ENCODE data around the gene ZNF311.
"Not testable (repeated sequence)": the region's sequence is repeated elsewhere in the genome, so short reads cannot be mapped to it uniquely, and the experiment has no call there.

ZNF311 gene

DNA sequence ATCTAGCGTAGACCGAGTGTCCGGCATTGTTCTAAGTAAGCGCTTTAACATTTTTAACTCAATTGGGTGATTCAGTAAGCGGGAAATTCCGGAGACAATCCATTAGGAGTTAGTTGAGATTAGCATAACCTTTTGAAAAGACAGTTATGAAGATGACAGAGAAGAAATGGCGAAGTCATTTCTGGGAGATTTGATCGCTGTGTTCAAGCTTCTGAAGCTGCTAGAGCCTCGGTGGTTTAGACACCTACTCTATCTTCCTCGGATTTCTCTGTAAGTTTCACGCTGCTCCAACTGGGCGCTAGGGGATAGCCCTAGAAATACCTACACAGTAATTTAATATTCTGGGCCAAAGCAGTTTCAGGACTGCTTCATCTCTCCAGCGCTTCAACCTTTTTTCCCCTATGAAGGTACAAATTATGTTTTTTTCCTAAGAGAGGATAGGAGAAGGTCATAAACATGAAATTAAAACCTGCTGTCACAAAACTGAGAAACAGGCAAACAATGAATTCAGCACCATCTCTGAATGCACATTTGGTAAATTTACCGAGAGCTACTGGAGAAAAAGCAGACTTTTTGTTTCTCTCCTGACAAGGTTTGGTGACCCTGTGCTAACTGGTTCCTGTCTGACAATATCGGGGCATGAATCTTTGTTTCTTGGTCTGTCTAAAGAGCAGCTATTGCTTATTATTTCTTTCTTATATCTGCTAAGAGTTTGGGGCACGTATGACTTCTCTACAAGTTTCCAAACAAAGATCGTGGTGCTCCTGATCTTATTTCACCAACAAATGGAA is 22.4 kb downstream of the ZNF311 start:
- DNase-seq: peak; percentile 31

DNA sequence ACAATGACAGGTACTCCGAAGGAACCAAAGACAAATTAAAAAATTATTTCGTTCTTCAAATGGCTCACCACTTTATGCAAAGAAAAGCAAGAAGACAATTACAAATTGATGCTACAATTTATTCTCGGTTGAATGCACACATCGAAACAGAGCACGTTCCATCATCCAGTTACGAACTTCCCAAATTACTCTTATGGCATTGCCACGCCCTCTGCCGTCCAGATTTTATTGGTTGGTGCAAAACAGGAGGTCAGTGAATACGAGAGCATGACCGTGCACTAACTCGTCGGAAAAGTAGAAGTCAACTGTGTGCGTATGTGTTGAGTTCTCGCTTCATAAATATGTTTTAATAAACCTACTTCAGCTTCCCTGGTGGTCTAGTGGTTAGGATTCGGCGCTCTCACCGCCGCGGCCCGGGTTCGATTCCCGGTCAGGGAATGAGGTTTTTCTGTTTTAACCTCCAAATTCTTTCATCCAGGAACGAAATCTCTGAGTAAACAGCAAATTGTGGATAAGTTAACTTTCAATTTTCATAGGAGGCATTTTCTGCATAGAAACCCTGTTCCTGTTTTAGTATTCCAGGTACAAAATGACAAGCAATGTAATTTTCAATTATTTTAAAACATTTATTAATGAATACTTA is 23.2 kb downstream of the ZNF311 start:
- peak; percentile 78 for DNase-seq

DNA sequence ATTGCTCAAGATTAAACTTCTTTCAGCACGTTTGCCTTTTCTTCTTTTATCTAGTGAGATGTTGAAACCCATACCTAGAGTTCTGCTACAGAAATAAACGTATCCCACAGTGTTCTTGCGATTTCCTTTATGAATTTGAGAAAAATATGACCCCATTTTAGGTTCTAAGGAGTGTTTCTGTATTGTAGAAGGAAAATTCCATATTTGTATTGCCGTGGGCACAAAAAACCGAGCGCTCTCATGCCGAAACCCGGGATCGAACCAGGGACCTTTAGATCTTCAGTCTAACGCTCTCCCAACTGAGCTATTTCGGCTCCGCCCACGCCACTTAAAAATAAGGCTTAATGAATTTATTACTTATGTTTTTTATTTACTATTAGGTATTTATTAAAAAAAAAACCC is 23.7 kb downstream of the ZNF311 start:
- peak; percentile 74 for DNase-seq

- DNase-seq: peak; percentile 84
Measured at GRCh38 chr6:28980852-28981430, 24.2 kb downstream of the ZNF311 start.

- DNase-seq: no peak
Measured at GRCh38 chr6:28980137-28980851, 24.8 kb downstream of the ZNF311 start.

- DNase-seq: no peak
Measured at GRCh38 chr6:28979679-28980078, 25.4 kb downstream of the ZNF311 start.

DNA sequence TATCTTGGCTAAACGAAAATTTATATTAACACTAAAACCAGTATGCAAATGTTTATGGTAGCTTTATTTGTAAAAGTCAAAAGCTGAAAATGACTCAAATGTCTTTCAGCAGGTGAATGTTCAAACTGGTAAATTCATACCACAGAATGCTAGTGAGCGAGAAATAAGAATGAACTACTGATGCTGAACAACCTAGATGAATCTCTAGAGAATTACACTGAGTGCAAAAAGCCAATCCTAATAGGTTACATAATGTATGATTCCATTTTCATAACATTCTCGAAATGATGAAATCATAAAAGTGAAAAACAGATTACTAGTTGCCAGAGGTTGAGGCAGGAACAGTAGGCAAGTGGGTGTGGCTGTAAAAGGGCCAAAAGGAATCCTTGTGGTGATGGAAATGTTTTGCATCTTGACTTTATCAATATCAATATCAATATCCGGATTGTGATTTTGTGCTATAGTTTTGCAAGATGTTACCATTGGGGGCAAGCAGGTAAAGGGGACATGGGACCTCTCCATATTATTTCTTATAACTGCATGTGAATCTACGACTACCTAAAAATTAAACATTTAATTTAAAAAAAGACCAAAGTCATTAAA is 26.1 kb downstream of the ZNF311 start:
- DNase-seq: no peak

GRCh38 chr6:28978133-28978491 is 27.0 kb downstream of the ZNF311 start:
- DNase-seq: no peak

DNA sequence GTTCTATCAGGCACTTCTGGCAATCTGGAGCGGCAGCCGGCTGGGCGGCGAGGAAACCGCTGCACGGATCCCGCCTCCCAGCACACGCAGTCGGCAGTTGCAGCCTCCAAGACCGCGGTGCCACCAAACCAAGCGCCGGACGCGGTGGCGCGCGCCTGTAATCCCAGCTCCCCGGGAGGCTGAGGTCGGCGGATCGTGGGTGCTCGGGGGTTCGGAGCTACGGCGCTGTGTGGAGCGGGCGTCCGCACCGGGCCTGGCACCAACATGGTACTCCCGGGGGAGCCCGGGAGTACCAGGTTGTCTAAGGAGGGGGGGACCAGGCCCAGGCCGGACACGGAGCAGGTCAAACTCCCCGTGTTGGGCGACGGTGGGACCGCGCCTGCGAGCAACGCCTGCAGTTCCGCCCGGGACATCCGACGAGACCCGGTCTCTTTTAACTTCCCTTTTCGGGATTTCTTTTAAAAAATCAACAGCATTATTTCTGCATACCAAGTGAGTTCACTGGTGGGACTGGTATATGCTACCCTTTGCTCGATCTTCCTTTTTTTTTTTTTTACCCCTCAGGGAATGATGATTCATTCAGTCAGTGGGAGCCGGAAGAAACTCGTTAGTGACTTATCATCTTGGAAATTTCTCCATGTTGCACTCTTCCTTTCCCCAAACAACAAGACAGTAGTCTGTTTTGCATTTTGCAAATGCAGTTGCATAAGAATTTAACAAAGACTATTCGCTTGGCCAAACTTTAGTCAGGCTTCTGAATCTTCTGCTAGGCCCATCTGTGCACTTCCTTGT is 27.6 kb downstream of the ZNF311 start:
- DNase-seq: no peak

- no peak for DNase-seq
Measured at GRCh38 chr6:28976677-28977076, 28.4 kb downstream of the ZNF311 start.

GRCh38 chr6:28974505-28974904 is 30.6 kb downstream of the ZNF311 start:
- no peak for DNase-seq

GRCh38 chr6:28970056-28970455 is 35.1 kb downstream of the ZNF311 start:
- DNase-seq: not testable (repeated sequence)

DNA sequence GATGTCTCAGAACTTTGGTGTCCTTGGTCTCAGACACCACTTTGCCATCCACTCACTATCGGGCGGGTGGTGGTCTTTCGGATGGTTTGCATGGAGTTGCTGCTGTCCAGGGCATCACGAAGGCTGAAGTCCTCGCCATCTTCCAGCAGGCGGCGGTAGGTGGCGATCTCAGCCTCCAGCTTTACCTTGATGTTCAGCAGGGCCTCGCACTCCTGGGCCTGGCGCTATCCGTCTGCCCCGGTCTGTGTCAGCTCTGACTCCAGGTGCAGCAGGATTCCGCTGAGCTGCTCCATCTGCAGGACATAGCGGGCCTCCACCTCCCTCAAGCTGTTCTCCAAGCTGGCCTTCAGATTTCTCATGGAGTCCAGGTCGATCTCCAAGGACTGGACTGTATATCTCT is 36.0 kb downstream of the ZNF311 start:
- DNase-seq: no peak

DNA sequence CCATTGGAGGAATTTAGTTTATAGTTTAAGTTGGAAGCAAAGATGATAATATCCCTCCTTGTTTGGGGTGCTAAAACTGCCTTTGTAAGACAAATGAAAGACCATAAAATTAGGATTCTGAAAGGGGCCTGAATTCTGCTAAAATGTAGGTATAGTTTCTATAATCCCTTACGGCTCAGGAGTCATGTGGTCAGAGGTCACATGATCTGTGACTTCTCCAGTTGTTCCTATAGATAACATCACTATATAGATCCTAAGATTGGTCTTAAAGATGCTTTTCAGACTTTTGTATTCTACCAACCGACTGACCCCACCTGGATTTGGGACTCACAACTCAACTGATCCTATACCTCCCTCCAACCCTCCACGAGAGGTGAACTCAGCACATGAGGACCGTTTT is 36.6 kb downstream of the ZNF311 start:
- no peak for DNase-seq

- no peak for DNase-seq
Measured at GRCh38 chr6:28965706-28966105, 39.4 kb downstream of the ZNF311 start.

DNA sequence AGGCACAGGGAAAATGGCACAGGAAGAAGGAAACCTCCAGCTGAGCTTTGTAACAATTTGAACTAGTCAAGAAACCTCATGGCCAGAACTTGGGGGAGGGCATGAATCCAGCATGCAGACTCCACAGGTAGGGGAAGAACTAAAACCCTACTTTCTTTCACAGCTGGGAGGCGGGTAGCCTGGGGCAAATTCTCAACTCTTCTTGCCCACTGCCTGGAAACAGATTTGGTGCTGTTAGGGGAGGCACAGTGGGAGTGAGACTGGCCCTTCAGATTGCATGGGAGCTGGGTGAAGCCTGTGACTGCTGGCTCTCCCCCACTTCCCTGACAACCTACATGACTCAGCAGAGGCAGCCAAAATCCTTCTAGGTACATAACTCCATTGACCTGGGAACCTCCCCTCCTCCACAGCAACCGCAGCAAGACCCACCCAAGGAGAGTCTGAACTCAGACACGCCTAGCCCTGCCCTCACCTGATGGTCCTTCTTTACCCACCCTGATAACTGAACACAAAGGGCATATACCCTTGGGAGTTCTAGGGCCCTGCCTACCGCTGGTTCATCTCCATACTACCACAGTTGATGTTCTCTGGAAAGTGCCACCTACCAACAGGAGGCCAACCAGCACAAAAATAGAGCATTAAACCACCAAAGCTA is 44.1 kb downstream of the ZNF311 start:
- no peak for DNase-seq

DNA sequence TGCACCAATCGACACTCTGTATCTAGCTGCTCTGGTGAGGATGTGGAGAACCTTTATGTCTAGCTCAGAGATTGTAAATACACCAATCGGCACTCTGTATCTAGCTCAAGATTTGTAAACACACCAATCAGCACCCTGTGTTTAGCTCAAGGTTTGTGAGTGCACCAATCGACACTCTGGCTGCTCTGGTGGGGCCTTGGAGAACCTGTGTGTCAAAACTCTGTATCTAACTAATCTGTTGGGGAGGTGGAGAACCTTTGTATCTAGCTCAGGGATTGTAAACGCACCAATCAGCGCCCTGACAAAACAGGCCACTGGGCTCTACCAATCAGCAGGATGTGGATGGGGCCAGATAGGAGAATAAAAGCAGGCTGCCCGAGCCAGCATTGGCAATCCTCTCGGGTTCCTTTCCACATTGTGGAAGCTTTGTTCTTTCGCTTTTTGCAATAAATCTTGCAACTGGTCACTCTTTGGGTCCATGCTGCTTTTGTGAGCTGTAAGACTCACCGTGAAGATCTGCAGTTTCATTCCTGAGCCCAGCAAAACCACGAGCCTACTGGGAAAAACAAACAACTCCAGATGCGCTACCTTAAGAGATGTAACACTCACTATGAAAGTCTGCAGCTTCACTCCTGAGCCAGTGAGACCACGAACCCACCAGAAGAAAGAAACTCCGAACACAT is 46.4 kb downstream of the ZNF311 start:
- DNase-seq: not testable (repeated sequence)

DNA sequence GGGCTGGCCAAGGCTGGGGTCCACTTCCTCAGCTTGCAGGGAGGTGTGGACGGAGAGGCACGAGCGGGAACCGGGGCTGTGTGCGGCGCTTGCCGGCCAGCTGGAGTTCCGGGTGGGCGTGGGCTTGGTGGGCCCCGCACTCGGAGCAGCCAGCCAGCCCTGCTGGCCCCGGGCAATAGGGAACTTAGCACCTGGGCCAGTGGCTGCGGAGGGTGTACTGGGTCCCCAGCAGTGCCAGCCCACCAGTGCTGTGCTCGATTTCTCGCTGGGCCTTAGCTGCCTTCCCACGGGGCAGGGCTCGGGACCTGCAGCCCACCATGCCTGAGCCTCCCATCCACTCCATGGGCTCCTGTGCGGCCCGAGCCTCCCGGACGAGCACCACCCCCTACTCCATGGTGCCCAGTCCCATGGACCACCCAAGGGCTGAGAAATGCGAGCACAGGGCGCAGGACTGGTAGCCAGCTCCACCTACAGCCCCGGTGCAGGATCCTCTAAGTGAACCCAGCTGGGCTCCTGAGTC is 47.3 kb downstream of the ZNF311 start:
- not testable (repeated sequence) for DNase-seq

GRCh38 chr6:28956331-28956730 is 48.8 kb downstream of the ZNF311 start:
- no peak for DNase-seq

DNA sequence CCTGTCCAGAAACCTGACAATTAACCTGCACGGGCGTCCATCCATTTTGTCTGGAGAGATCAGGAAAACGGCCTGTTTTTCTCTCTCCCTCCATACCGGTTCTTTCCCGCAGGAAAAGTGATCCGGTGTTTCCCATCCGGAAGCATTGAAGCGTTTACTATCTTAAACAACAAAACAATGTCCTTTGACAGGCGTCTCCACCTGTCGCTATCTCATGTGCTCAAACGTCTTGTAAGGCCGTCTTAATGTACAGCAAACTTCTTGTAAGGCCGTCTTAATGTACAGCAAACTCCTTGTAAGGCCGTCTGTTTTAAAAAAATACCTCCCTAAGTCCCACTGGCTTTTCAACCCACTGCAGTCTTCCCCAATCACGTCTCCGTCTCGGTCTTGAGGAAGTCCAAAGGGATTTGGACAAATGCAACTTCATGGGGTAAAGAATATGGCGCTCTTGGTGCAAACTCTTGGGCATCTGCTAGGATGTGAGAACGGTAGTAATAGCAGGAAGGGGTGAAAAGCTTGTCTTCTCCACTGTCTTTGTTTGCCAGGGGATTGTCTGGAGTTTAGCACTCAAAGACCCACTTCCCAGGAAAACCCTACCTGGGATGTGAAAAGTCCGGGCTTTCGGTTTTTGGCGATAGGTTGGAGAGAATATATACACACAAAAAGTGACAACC is 51.4 kb downstream of the ZNF311 start:
- peak; percentile 67 for DNase-seq

Measured in NCI-H69 (cell line).